Measurements from ENCODE around the gene DGKD. TPM values are rescaled to one million over a fixed set of nuclear protein-coding genes. Genes with fewer than 3 reads are reported as not detected.

Gene DGKD
- total RNA-seq, 4 donors from 2014 or later, result 26.3 to 41.3 (median 30.4) TPM

GRCh38 chr2:233501198-233502076 is 147.1 kb downstream of the DGKD start:
- DNase-seq (no peak), ATAC-seq (no peak)
- Histone ChIP-seq H3K27ac (no peak overlapping the region), H3K27me3 (no peaks in the 10 kb centered on the region), H3K4me3 (no peak overlapping the region), H3K36me3 (peaks cover 0 to 67% of the 10 kb centered on the region in 2 donors), H3K4me1 (peaks cover 0 to 5% of the 10 kb centered on the region in 2 donors), H3K9me3 (peaks cover 0 to 10% (median 0%) of the 10 kb centered on the region in 3 donors)
- in situ Hi-C loops (cut with MboI; ENCODE audit: low sequenced_read_pairs in 4 of 4), result no loop called here
- intact Hi-C loops (cut with DNase I; ENCODE audit: low total_unique reads), result no loop called here
- no peak for TF ChIP-seq POLR2A (IDR thresholded peaks at IDR 0.05)
- TF ChIP-seq CTCF (IDR thresholded peaks at IDR 0.05 in 4 of 5, conservative IDR thresholded peaks at IDR 0.05 in 1 of 5), result no peak

- peaks cover 0 to 10% (median 0%) of the 10 kb centered on the region in 3 donors for H3K9me3 ChIP-seq
- no peak overlapping the region for H3K27ac ChIP-seq
- peaks cover 0 to 5% of the 10 kb centered on the region in 2 donors for H3K4me1 ChIP-seq
- peaks cover 0 to 52% of the 10 kb centered on the region in 2 donors for H3K36me3 ChIP-seq
- in situ Hi-C loops (cut with MboI; ENCODE audit: low sequenced_read_pairs in 4 of 4), result no loop called here
- intact Hi-C loops (cut with DNase I; ENCODE audit: low total_unique reads), result no loop called here
- no peak overlapping the region for H3K4me3 ChIP-seq
- TF ChIP-seq POLR2A (IDR thresholded peaks at IDR 0.05), result no peak
- TF ChIP-seq CTCF (IDR thresholded peaks at IDR 0.05 in 4 of 5, conservative IDR thresholded peaks at IDR 0.05 in 1 of 5), result no peak
- no peaks in the 10 kb centered on the region for H3K27me3 ChIP-seq
- ATAC-seq, result no peak
- no peak for DNase-seq
Observed at GRCh38 chr2:233503481-233503880, 149.2 kb downstream of the DGKD start.

GRCh38 chr2:233503947-233504637 is 149.8 kb downstream of the DGKD start:
- ATAC-seq (no peak), DNase-seq (no peak)
- TF ChIP-seq CTCF (IDR thresholded peaks at IDR 0.05 in 4 of 5, conservative IDR thresholded peaks at IDR 0.05 in 1 of 5), result no peak
- TF ChIP-seq POLR2A (IDR thresholded peaks at IDR 0.05), result no peak
- H3K27ac ChIP-seq, result no peak overlapping the region
- peaks cover 0 to 51% of the 10 kb centered on the region in 2 donors for H3K36me3 ChIP-seq
- in situ Hi-C loops (cut with MboI; ENCODE audit: low sequenced_read_pairs in 4 of 4) (no loop called here), intact Hi-C loops (cut with DNase I; ENCODE audit: low total_unique reads) (no loop called here)
- H3K4me1 ChIP-seq, result peaks cover 0 to 5% of the 10 kb centered on the region in 2 donors
- H3K9me3 ChIP-seq, result peaks cover 0 to 10% (median 0%) of the 10 kb centered on the region in 3 donors
- no peaks in the 10 kb centered on the region for H3K27me3 ChIP-seq
- H3K4me3 ChIP-seq, result no peak overlapping the region

- TF ChIP-seq CTCF (IDR thresholded peaks at IDR 0.05 in 4 of 5, conservative IDR thresholded peaks at IDR 0.05 in 1 of 5), result no peak
- no peak for TF ChIP-seq POLR2A (IDR thresholded peaks at IDR 0.05)
- no peak overlapping the region for H3K27ac ChIP-seq
- H3K9me3 ChIP-seq, result no peaks in the 10 kb centered on the region
- no peak for DNase-seq
- peaks cover 0 to 10% of the 10 kb centered on the region in 2 donors for H3K36me3 ChIP-seq
- no peak for ATAC-seq
- H3K4me3 ChIP-seq, result no peak overlapping the region
- H3K27me3 ChIP-seq, result no peaks in the 10 kb centered on the region
- intact Hi-C loops (cut with DNase I; ENCODE audit: low total_unique reads), result no loop called here
- in situ Hi-C loops (cut with MboI; ENCODE audit: low sequenced_read_pairs in 4 of 4), result no loop called here
- no peaks in the 10 kb centered on the region for H3K4me1 ChIP-seq
Observed at GRCh38 chr2:233513953-233514655, 159.8 kb downstream of the DGKD start.
